Testis (tissue), 2 donors: ENCODE results near the gene RNF149.

Source experiments
- POLR2A ChIP-seq: fragments of 450-650 bp; IDR thresholded peaks from one replicate; pipeline ENCODE4 v1.6.1; 2017; ENCODE audit warnings: antibody characterized with exemption, mild to moderate bottlenecking, moderate library complexity
- TF ChIP-seq, protein P1 (sequence below), 3 experiments: fragments of 450-650 bp in 2 of 3; fragments of 200-600 bp in 1 of 3; sonication (generic) in 1 of 3; IDR thresholded peaks; one replicate each; pipeline ENCODE4 v1.5.1; 2016 to 2019; ENCODE audit warnings: antibody characterized with exemption in 3 of 3, mild to moderate bottlenecking in 2 of 3, moderate library complexity in 1 of 3

DNA sequence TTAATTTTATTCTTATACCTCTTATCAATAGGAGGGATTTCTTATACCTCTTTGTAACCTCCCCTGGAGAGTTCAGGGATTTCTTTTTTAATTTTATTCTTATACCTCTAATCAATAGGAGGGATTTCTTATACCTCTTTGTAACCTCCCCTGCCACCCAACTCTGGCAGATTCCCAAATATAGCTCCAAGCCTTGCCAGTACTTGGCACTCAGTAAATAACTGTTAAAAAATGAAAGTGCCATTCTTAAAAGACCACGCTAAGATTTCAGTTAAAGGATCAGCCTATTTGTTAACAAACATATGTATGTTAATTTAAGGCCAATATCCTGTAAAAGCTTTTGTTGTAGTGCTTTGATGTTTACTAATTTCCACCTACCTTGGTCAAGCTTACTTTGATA is 4.8 kb downstream of the RNF149 start:
- no peak for TF ChIP-seq POLR2A
- TF ChIP-seq, protein P1, sequence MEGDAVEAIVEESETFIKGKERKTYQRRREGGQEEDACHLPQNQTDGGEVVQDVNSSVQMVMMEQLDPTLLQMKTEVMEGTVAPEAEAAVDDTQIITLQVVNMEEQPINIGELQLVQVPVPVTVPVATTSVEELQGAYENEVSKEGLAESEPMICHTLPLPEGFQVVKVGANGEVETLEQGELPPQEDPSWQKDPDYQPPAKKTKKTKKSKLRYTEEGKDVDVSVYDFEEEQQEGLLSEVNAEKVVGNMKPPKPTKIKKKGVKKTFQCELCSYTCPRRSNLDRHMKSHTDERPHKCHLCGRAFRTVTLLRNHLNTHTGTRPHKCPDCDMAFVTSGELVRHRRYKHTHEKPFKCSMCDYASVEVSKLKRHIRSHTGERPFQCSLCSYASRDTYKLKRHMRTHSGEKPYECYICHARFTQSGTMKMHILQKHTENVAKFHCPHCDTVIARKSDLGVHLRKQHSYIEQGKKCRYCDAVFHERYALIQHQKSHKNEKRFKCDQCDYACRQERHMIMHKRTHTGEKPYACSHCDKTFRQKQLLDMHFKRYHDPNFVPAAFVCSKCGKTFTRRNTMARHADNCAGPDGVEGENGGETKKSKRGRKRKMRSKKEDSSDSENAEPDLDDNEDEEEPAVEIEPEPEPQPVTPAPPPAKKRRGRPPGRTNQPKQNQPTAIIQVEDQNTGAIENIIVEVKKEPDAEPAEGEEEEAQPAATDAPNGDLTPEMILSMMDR (IDR thresholded peaks at IDR 0.05), result no peak
